Measurements from ENCODE around the gene TRIM60. TPM values are rescaled to one million over a fixed set of nuclear protein-coding genes. Genes with fewer than 3 reads are reported as not detected.
"Not testable (repeated sequence)": the region's sequence is repeated elsewhere in the genome, so short reads cannot be mapped to it uniquely, and the experiment has no call there.

TRIM60 gene
- not detected in 2 replicates for total RNA-seq (2022)
- percentile 8 among the genes with signal in this experiment for Bru-seq, nascent RNA
- BruChase-seq, experiment 1, labeled RNA remaining after a 6-hour chase: percentile 23 among the genes with signal in this experiment
- BruChase-seq, experiment 2, labeled RNA remaining after a 2-hour chase: percentile 11 among the genes with signal in this experiment
- long read RNA-seq: 0 reads

- no peaks in the 10 kb centered on the region for H3K4me1 Mint-ChIP-seq (ENCODE audit: insufficient read depth, unreplicated experiment)
- H3K27me3 Mint-ChIP-seq (ENCODE audit: insufficient read depth, unreplicated experiment): no peaks in the 10 kb centered on the region
- CTCF ChIA-PET: interaction anchor here (0.6 to 0.7 kb wide), 2 partner anchors 51 to 269 kb away, joined by 3 to 4 read pairs; no protein-coding TSS in a partner anchor
Observed at GRCh38 chr4:165031436-165032211, at the start of gene TRIM60. TRIM60 (plus strand) TSS chr4:165031999; CDS start chr4:165040073, 8,074 bp downstream.

DNA sequence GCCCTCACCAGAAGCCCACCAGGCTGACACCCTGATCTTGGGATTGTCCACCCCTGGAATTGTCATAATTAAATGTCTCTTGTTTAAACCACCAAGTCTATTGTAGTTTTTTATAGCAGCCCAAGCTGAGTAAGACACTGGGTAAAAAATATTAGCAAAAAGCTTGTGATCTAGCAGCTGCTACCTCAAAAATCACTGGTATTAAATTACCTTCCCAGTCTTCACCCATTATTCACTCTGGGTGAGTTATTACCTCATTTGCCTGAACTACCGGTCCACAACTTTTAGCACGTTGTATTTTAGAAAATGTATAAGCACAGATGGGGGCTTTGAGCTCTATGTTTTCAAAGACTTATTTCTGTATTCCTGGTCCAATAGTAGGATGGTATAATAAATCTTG lies 42.3 kb upstream of the TRIM60 start:
- TF ChIP-seq, protein P1, sequence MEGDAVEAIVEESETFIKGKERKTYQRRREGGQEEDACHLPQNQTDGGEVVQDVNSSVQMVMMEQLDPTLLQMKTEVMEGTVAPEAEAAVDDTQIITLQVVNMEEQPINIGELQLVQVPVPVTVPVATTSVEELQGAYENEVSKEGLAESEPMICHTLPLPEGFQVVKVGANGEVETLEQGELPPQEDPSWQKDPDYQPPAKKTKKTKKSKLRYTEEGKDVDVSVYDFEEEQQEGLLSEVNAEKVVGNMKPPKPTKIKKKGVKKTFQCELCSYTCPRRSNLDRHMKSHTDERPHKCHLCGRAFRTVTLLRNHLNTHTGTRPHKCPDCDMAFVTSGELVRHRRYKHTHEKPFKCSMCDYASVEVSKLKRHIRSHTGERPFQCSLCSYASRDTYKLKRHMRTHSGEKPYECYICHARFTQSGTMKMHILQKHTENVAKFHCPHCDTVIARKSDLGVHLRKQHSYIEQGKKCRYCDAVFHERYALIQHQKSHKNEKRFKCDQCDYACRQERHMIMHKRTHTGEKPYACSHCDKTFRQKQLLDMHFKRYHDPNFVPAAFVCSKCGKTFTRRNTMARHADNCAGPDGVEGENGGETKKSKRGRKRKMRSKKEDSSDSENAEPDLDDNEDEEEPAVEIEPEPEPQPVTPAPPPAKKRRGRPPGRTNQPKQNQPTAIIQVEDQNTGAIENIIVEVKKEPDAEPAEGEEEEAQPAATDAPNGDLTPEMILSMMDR (IDR thresholded peaks at IDR 0.05; ENCODE audit: unreplicated experiment): no peak
- Mint-ChIP-seq H3K4me1 (ENCODE audit: insufficient read depth, unreplicated experiment) (no peaks in the 10 kb centered on the region), H3K4me3 (ENCODE audit: unreplicated experiment) (no peak overlapping the region), H3K27me3 (ENCODE audit: insufficient read depth, unreplicated experiment) (no peaks in the 10 kb centered on the region), H3K9me3 (ENCODE audit: unreplicated experiment) (no peaks in the 10 kb centered on the region), H3K36me3 (ENCODE audit: insufficient read depth, unreplicated experiment) (no peaks in the 10 kb centered on the region), H3K27ac (ENCODE audit: low read depth, unreplicated experiment) (no peak overlapping the region)
- no peak for DNase-seq (ENCODE audit: unreplicated experiment)
- ChIA-PET POLR2A (no interaction called here), CTCF (interaction anchor here (1.2 to 1.6 kb wide), 2 partner anchors 9 to 222 kb away, joined by 3 to 6 read pairs; no protein-coding TSS in a partner anchor)
- no TSS peak for BruUV-seq (replicated peaks)
- intact Hi-C loops (cut with micrococcal nuclease): no loop called here

More at GRCh38 chr4:165031436-165032211, at the start of gene TRIM60:
- TF ChIP-seq, protein P1 (IDR thresholded peaks at IDR 0.05; ENCODE audit: unreplicated experiment): no peak
- no peak for DNase-seq (ENCODE audit: unreplicated experiment)
- H3K4me3 Mint-ChIP-seq (ENCODE audit: unreplicated experiment): no peak within 1 kb of the TSS
- BruUV-seq (replicated peaks): no TSS peak
- intact Hi-C loops (cut with micrococcal nuclease): no loop called here
- H3K9me3 Mint-ChIP-seq (ENCODE audit: unreplicated experiment): no peaks in the 10 kb centered on the region
- POLR2A ChIA-PET: no interaction called here
- H3K27ac Mint-ChIP-seq (ENCODE audit: low read depth, unreplicated experiment): no peak within 1 kb of the TSS
- no peaks in the 10 kb centered on the region for H3K36me3 Mint-ChIP-seq (ENCODE audit: insufficient read depth, unreplicated experiment)

GRCh38 chr4:164990786-164991185 lies 41.0 kb upstream of the TRIM60 start:
- H3K4me1 Mint-ChIP-seq (ENCODE audit: insufficient read depth, unreplicated experiment); intact Hi-C loops (cut with micrococcal nuclease); BruUV-seq (replicated peaks); POLR2A ChIA-PET; H3K4me3 Mint-ChIP-seq (ENCODE audit: unreplicated experiment); H3K27me3 Mint-ChIP-seq (ENCODE audit: insufficient read depth, unreplicated experiment); CTCF ChIA-PET; H3K27ac Mint-ChIP-seq (ENCODE audit: low read depth, unreplicated experiment); H3K36me3 Mint-ChIP-seq (ENCODE audit: insufficient read depth, unreplicated experiment); H3K9me3 Mint-ChIP-seq (ENCODE audit: unreplicated experiment); DNase-seq (ENCODE audit: unreplicated experiment): not testable (repeated sequence)

DNA sequence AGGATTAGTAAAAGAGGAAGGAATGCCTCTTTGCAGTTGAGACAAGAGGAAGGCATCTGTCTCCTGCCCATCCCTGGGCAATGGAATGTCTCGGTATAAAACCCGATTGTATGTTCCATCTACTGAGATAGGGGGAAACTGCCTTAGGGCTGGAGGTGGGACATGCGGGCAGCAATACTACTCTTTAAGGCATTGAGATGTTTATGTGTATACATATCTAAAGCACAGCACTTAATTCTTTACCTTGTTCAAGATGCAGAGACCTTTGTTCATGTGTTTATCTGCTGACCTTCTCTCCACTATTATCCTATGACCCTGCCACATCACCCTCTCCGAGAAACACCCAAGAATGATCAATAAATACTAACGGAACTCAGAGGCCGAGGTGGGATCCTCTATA lies 35.7 kb upstream of the TRIM60 start:
- H3K27me3 Mint-ChIP-seq (ENCODE audit: insufficient read depth, unreplicated experiment); BruUV-seq (replicated peaks); H3K4me3 Mint-ChIP-seq (ENCODE audit: unreplicated experiment); H3K36me3 Mint-ChIP-seq (ENCODE audit: insufficient read depth, unreplicated experiment); DNase-seq (ENCODE audit: unreplicated experiment); H3K9me3 Mint-ChIP-seq (ENCODE audit: unreplicated experiment); POLR2A ChIA-PET; H3K4me1 Mint-ChIP-seq (ENCODE audit: insufficient read depth, unreplicated experiment); H3K27ac Mint-ChIP-seq (ENCODE audit: low read depth, unreplicated experiment): not testable (repeated sequence)
- CTCF ChIA-PET: interaction anchor here (1.2 to 4.6 kb wide), 6 partner anchors 15 to 229 kb away, joined by 5 to 37 read pairs (median 10); no protein-coding TSS in a partner anchor
- intact Hi-C loops (cut with micrococcal nuclease): loop anchor here (2.0 to 5.0 kb wide), 3 partner anchors 39 to 101 kb away; no protein-coding TSS in a partner anchor

DNA sequence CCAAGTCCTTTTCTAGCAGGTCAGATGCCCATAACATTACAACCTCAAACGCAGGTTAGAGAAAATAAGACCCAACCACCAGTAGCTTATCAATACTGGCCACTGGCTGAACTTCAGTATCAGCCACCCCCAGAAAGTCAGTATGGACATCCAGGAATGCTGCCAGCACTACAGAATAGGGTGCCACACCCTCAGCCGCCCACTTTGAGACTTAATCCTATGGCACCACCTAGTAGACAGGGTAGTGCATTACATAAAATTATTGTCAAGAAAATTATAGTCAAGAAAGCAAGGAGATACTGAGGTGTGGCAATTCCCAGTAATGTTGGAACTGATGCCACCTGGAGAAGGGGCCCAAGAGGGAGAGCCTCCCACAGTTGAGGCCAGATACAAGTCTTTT lies 34.5 kb upstream of the TRIM60 start:
- Mint-ChIP-seq H3K4me1 (ENCODE audit: insufficient read depth, unreplicated experiment) (no peaks in the 10 kb centered on the region), H3K9me3 (ENCODE audit: unreplicated experiment) (no peaks in the 10 kb centered on the region), H3K36me3 (ENCODE audit: insufficient read depth, unreplicated experiment) (no peaks in the 10 kb centered on the region), H3K4me3 (ENCODE audit: unreplicated experiment) (no peak overlapping the region), H3K27me3 (ENCODE audit: insufficient read depth, unreplicated experiment) (no peaks in the 10 kb centered on the region), H3K27ac (ENCODE audit: low read depth, unreplicated experiment) (no peak overlapping the region)
- DNase-seq (ENCODE audit: unreplicated experiment): peak; percentile 70
- ChIA-PET CTCF (interaction anchor here (0.6 to 4.6 kb wide), 15 partner anchors 14 to 1295 kb away, joined by 3 to 37 read pairs (median 4); partner anchors contain the start of gene TRIM61), POLR2A (interaction anchor here (0.8 kb wide), 1 partner anchor 227 kb away, joined by 3 read pairs; no protein-coding TSS in a partner anchor)
- intact Hi-C loops (cut with micrococcal nuclease): loop anchor here (1.0 to 5.0 kb wide), 5 partner anchors 40 to 229 kb away; no protein-coding TSS in a partner anchor
- TF ChIP-seq, protein P1 (IDR thresholded peaks at IDR 0.05; ENCODE audit: unreplicated experiment): peak; percentile 44
- no TSS peak for BruUV-seq (replicated peaks)
